ENCODE results near the gene SMIM7. TPM values are rescaled to one million over a fixed set of nuclear protein-coding genes. Genes with fewer than 3 reads are reported as not detected.

Gene SMIM7
- 48.0 TPM for total RNA-seq

GRCh38 chr19:16659832-16660708, at the start of gene SMIM7:
Gene SMIM7, minus strand, starts transcription at chr19:16660144. Its CDS starts 34 bp downstream, at chr19:16660110.
- peak within 1 kb of the TSS; percentile 94 to 98 (median 94) for H3K9ac ChIP-seq (ENCODE audit: low read depth in 1 of 3, low read length in 3 of 3)
- peaks cover 26 to 37% (median 27%) of the 10 kb centered on the region in 3 donors for H3K36me3 ChIP-seq (ENCODE audit: control insufficient read depth in 3 of 3, insufficient read depth in 3 of 3, low read length in 3 of 3)
- no peaks in the 10 kb centered on the region for H3K27me3 ChIP-seq (ENCODE audit: control insufficient read depth in 3 of 3, insufficient read depth in 3 of 3, low read length in 3 of 3)
- H3K4me3 ChIP-seq (ENCODE audit: low read length in 3 of 3): peak within 1 kb of the TSS; percentile 97 to 100 (median 99)
- H3K4me1 ChIP-seq (ENCODE audit: control insufficient read depth in 3 of 3, insufficient read depth in 3 of 3, low read length in 3 of 3): peaks cover 35 to 49% (median 41%) of the 10 kb centered on the region in 3 donors
- peak within 1 kb of the TSS; percentile 100 for H3K27ac ChIP-seq (ENCODE audit: low read depth, low read length)
- no peaks in the 10 kb centered on the region for H3K9me3 ChIP-seq (ENCODE audit: control insufficient read depth in 3 of 3, low read length in 3 of 3)

DNA sequence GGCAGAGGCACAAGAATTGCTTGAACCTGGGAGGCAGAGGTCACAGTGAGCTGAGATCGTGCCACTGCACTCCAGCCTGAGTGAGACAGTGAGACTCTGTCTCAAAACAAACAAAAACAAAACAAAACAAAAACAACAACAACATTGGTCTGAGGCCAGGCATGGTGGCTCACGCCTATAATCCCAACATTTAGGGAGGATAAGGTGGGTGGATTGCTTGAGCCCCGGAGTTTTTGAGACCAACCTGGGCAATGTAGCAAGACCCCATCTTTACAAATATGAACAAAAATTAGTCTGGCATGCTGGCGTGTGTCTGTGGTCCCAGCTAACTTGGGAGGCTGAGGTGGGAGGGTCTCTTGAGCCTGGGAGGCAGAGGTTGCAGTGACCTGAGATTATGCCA, 43.7 kb upstream of the SMIM7 start:
- Histone ChIP-seq H3K27me3 (ENCODE audit: control insufficient read depth in 3 of 3, insufficient read depth in 3 of 3, low read length in 3 of 3) (no peaks in the 10 kb centered on the region), H3K4me1 (ENCODE audit: control insufficient read depth in 3 of 3, insufficient read depth in 3 of 3, low read length in 3 of 3) (peaks cover 17 to 19% (median 18%) of the 10 kb centered on the region in 3 donors), H3K27ac (ENCODE audit: low read depth, low read length) (no peak overlapping the region), H3K9ac (ENCODE audit: low read depth in 1 of 3, low read length in 3 of 3) (no peak overlapping the region), H3K4me3 (ENCODE audit: low read length in 3 of 3) (no peak overlapping the region), H3K36me3 (ENCODE audit: control insufficient read depth in 3 of 3, insufficient read depth in 3 of 3, low read length in 3 of 3) (no peaks in the 10 kb centered on the region), H3K9me3 (ENCODE audit: control insufficient read depth in 3 of 3, low read length in 3 of 3) (no peaks in the 10 kb centered on the region)

DNA sequence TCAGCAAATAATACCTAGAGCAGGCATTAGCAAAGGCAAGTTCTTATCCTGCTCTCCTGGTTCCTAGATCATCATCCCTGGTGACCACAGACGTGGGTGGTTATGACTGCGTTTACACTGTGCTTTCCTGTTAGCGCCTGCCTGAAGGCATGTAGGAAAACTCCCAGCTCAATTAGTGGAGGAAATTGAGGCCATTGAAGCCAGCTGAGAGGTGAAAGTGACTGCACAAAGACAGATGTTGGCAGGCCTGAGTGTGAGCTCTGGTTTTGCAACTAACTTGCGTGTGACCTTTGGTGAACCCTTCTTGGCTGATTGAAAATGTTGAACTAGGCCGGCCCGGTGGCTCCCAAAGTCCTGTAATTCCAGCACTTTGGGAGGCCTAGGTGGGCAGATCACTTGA, 42.2 kb upstream of the SMIM7 start:
- H3K36me3 ChIP-seq (ENCODE audit: control insufficient read depth in 3 of 3, insufficient read depth in 3 of 3, low read length in 3 of 3): no peaks in the 10 kb centered on the region

DNA sequence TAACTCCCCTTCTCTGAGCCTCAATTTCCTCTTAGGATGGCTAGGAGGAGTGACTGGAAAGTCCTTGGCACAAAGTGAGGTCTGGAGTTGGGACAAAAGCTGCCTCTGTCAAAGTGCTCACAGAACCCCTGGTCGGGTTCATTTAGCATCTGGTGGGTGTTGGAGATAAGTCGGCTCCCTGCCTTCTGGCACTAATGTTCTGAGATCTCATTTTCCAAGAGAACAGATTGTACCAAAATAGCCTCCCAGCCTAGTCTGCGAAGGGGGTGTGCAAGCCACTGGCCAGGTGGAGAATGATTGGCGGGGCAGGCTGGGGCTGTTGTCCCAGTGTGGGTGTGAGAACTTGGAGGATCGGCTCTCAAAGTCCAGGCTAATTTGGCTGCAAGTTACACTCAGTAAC, 39.0 kb upstream of the SMIM7 start:
- Histone ChIP-seq H3K4me1 (ENCODE audit: control insufficient read depth in 3 of 3, insufficient read depth in 3 of 3, low read length in 3 of 3) (peaks cover 14 to 22% (median 18%) of the 10 kb centered on the region in 3 donors), H3K9me3 (ENCODE audit: control insufficient read depth in 3 of 3, low read length in 3 of 3) (no peaks in the 10 kb centered on the region), H3K36me3 (ENCODE audit: control insufficient read depth in 3 of 3, insufficient read depth in 3 of 3, low read length in 3 of 3) (no peaks in the 10 kb centered on the region), H3K9ac (ENCODE audit: low read depth in 1 of 3, low read length in 3 of 3) (peak overlapping the region in 1 of 3 donors; percentile 40), H3K27me3 (ENCODE audit: control insufficient read depth in 3 of 3, insufficient read depth in 3 of 3, low read length in 3 of 3) (no peaks in the 10 kb centered on the region), H3K4me3 (ENCODE audit: low read length in 3 of 3) (no peak overlapping the region), H3K27ac (ENCODE audit: low read depth, low read length) (peak overlapping the region; percentile 61)

More for the DNA sequence above, 42.2 kb upstream of the SMIM7 start:
- Histone ChIP-seq H3K9ac (ENCODE audit: low read depth in 1 of 3, low read length in 3 of 3) (peak overlapping the region in 2 of 3 donors; percentile 40 to 60), H3K4me1 (ENCODE audit: control insufficient read depth in 3 of 3, insufficient read depth in 3 of 3, low read length in 3 of 3) (peaks cover 18 to 22% (median 20%) of the 10 kb centered on the region in 3 donors), H3K4me3 (ENCODE audit: low read length in 3 of 3) (peak overlapping the region in 1 of 3 donors; percentile 13), H3K27ac (ENCODE audit: low read depth, low read length) (peak overlapping the region; percentile 52), H3K9me3 (ENCODE audit: control insufficient read depth in 3 of 3, low read length in 3 of 3) (no peaks in the 10 kb centered on the region), H3K27me3 (ENCODE audit: control insufficient read depth in 3 of 3, insufficient read depth in 3 of 3, low read length in 3 of 3) (no peaks in the 10 kb centered on the region)

- H3K27me3 ChIP-seq (ENCODE audit: control insufficient read depth in 3 of 3, insufficient read depth in 3 of 3, low read length in 3 of 3): no peaks in the 10 kb centered on the region
- no peak overlapping the region for H3K4me3 ChIP-seq (ENCODE audit: low read length in 3 of 3)
- no peaks in the 10 kb centered on the region for H3K9me3 ChIP-seq (ENCODE audit: control insufficient read depth in 3 of 3, low read length in 3 of 3)
- H3K9ac ChIP-seq (ENCODE audit: low read depth in 1 of 3, low read length in 3 of 3): no peak overlapping the region
- H3K27ac ChIP-seq (ENCODE audit: low read depth, low read length): no peak overlapping the region
- peaks cover 11 to 15% (median 13%) of the 10 kb centered on the region in 3 donors for H3K36me3 ChIP-seq (ENCODE audit: control insufficient read depth in 3 of 3, insufficient read depth in 3 of 3, low read length in 3 of 3)
- H3K4me1 ChIP-seq (ENCODE audit: control insufficient read depth in 3 of 3, insufficient read depth in 3 of 3, low read length in 3 of 3): peaks cover 0 to 3% (median 2%) of the 10 kb centered on the region in 3 donors
Observed at GRCh38 chr19:16688084-16688483, 28.1 kb upstream of the SMIM7 start.

- peaks cover 0 to 3% (median 2%) of the 10 kb centered on the region in 3 donors for H3K4me1 ChIP-seq (ENCODE audit: control insufficient read depth in 3 of 3, insufficient read depth in 3 of 3, low read length in 3 of 3)
- no peak overlapping the region for H3K27ac ChIP-seq (ENCODE audit: low read depth, low read length)
- no peak overlapping the region for H3K9ac ChIP-seq (ENCODE audit: low read depth in 1 of 3, low read length in 3 of 3)
- H3K9me3 ChIP-seq (ENCODE audit: control insufficient read depth in 3 of 3, low read length in 3 of 3): no peaks in the 10 kb centered on the region
- peaks cover 43 to 51% (median 44%) of the 10 kb centered on the region in 3 donors for H3K36me3 ChIP-seq (ENCODE audit: control insufficient read depth in 3 of 3, insufficient read depth in 3 of 3, low read length in 3 of 3)
- no peak overlapping the region for H3K4me3 ChIP-seq (ENCODE audit: low read length in 3 of 3)
- H3K27me3 ChIP-seq (ENCODE audit: control insufficient read depth in 3 of 3, insufficient read depth in 3 of 3, low read length in 3 of 3): no peaks in the 10 kb centered on the region
Observed at GRCh38 chr19:16684216-16684615, 24.3 kb upstream of the SMIM7 start.

- Histone ChIP-seq H3K27me3 (ENCODE audit: control insufficient read depth in 3 of 3, insufficient read depth in 3 of 3, low read length in 3 of 3) (no peaks in the 10 kb centered on the region), H3K36me3 (ENCODE audit: control insufficient read depth in 3 of 3, insufficient read depth in 3 of 3, low read length in 3 of 3) (peaks cover 46 to 51% (median 49%) of the 10 kb centered on the region in 3 donors), H3K27ac (ENCODE audit: low read depth, low read length) (no peak overlapping the region), H3K4me3 (ENCODE audit: low read length in 3 of 3) (no peak overlapping the region), H3K4me1 (ENCODE audit: control insufficient read depth in 3 of 3, insufficient read depth in 3 of 3, low read length in 3 of 3) (peaks cover 2 to 7% (median 6%) of the 10 kb centered on the region in 3 donors), H3K9me3 (ENCODE audit: control insufficient read depth in 3 of 3, low read length in 3 of 3) (no peaks in the 10 kb centered on the region), H3K9ac (ENCODE audit: low read depth in 1 of 3, low read length in 3 of 3) (no peak overlapping the region)
Observed at GRCh38 chr19:16682539-16682938, 22.6 kb upstream of the SMIM7 start.

GRCh38 chr19:16679811-16680210, 19.9 kb upstream of the SMIM7 start:
- H3K9me3 ChIP-seq (ENCODE audit: control insufficient read depth in 3 of 3, low read length in 3 of 3): no peaks in the 10 kb centered on the region
- H3K36me3 ChIP-seq (ENCODE audit: control insufficient read depth in 3 of 3, insufficient read depth in 3 of 3, low read length in 3 of 3): peaks cover 38 to 42% (median 41%) of the 10 kb centered on the region in 3 donors

GRCh38 chr19:16678498-16678897, 18.6 kb upstream of the SMIM7 start:
- H3K4me1 ChIP-seq (ENCODE audit: control insufficient read depth in 3 of 3, insufficient read depth in 3 of 3, low read length in 3 of 3): peaks cover 8 to 17% (median 17%) of the 10 kb centered on the region in 3 donors
- no peaks in the 10 kb centered on the region for H3K9me3 ChIP-seq (ENCODE audit: control insufficient read depth in 3 of 3, low read length in 3 of 3)
- H3K27ac ChIP-seq (ENCODE audit: low read depth, low read length): no peak overlapping the region
- H3K4me3 ChIP-seq (ENCODE audit: low read length in 3 of 3): no peak overlapping the region
- H3K9ac ChIP-seq (ENCODE audit: low read depth in 1 of 3, low read length in 3 of 3): no peak overlapping the region
- H3K36me3 ChIP-seq (ENCODE audit: control insufficient read depth in 3 of 3, insufficient read depth in 3 of 3, low read length in 3 of 3): peaks cover 40 to 43% (median 42%) of the 10 kb centered on the region in 3 donors
- H3K27me3 ChIP-seq (ENCODE audit: control insufficient read depth in 3 of 3, insufficient read depth in 3 of 3, low read length in 3 of 3): no peaks in the 10 kb centered on the region

More at GRCh38 chr19:16679811-16680210, 19.9 kb upstream of the SMIM7 start:
- no peak overlapping the region for H3K9ac ChIP-seq (ENCODE audit: low read depth in 1 of 3, low read length in 3 of 3)
- no peaks in the 10 kb centered on the region for H3K27me3 ChIP-seq (ENCODE audit: control insufficient read depth in 3 of 3, insufficient read depth in 3 of 3, low read length in 3 of 3)
- H3K27ac ChIP-seq (ENCODE audit: low read depth, low read length): no peak overlapping the region
- H3K4me1 ChIP-seq (ENCODE audit: control insufficient read depth in 3 of 3, insufficient read depth in 3 of 3, low read length in 3 of 3): peaks cover 7 to 10% (median 8%) of the 10 kb centered on the region in 3 donors
- no peak overlapping the region for H3K4me3 ChIP-seq (ENCODE audit: low read length in 3 of 3)

DNA sequence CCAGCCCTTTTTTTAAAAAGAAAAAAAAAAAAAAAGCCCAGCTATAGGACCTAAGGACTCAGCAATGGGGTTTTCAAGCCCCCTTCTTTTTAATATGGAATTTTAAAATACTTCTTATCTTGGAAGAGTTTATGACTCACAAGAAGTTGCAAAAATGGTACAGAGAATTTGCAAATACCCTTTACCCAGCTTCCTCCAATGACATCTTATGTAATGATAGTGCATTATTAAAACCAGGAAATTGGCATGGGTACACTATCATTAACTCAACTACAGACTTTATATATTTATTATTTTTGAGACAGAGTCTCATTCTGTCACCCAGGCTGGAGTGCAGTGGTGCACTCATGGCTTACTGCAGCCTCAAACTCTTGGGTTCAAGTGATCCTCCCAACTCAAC, 17.1 kb upstream of the SMIM7 start:
- H3K27me3 ChIP-seq (ENCODE audit: control insufficient read depth in 3 of 3, insufficient read depth in 3 of 3, low read length in 3 of 3): no peaks in the 10 kb centered on the region
- no peaks in the 10 kb centered on the region for H3K9me3 ChIP-seq (ENCODE audit: control insufficient read depth in 3 of 3, low read length in 3 of 3)
- peaks cover 30 to 32% (median 30%) of the 10 kb centered on the region in 3 donors for H3K36me3 ChIP-seq (ENCODE audit: control insufficient read depth in 3 of 3, insufficient read depth in 3 of 3, low read length in 3 of 3)
- no peak overlapping the region for H3K9ac ChIP-seq (ENCODE audit: low read depth in 1 of 3, low read length in 3 of 3)
- no peak overlapping the region for H3K4me3 ChIP-seq (ENCODE audit: low read length in 3 of 3)
- H3K4me1 ChIP-seq (ENCODE audit: control insufficient read depth in 3 of 3, insufficient read depth in 3 of 3, low read length in 3 of 3): peaks cover 15 to 29% (median 28%) of the 10 kb centered on the region in 3 donors
- no peak overlapping the region for H3K27ac ChIP-seq (ENCODE audit: low read depth, low read length)
